ENCODE data around the gene PYY. TPM values are rescaled to one million over a fixed set of nuclear protein-coding genes. Genes with fewer than 3 reads are reported as not detected.
A peak's percentile ranks its signal among the peaks of the same experiment; 100 is the strongest.

The PYY gene
- total RNA-seq, 1 experiment from 2014 or later: not detected

DNA sequence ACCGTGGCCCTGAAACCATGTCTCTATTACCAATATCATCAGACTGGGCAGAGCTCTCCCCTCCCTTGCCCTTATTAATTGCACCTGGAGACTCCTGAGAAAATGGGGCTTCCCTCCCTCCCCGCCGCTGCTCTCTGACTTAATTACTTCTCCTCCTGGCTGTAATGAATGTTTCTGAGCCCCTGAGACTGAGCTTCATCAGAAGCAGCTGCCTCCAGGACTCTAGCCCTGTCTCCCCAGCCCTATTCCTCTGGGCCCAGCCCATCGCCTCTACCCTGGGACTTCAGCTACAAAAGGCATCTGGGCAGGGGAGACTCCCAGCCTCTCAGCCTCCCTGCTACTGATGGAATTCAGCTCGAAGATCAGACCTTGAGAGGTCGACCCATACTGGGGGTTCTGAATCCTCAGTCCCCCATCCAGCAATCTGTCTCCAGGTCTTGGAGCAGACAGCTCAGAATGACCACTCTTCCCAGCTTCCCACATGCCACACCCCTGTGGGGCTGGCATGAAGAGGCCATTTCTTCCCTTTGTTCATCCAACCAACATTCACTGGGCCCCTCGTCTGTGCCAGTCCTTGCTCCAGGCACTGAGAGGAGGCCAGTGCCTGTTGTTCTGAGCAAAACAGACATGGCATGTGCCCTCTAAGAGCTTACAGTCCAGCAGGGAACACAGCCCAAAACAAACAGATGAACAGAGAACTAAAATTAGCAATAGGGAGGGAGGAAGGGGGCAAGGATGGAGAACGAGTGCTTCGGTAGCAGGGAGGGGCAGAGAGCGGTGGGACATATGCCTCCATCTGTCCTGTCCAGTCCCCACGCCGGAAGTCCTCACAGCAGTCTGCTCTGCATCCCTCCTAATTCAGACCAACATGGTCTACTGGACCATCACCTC is 33.6 kb upstream of the PYY start:
- intact Hi-C loops (cut with micrococcal nuclease; ENCODE audit: unreplicated experiment): no loop called here
- Mint-ChIP-seq H3K27ac (ENCODE audit: unreplicated experiment) (no peak overlapping the region), H3K27me3 (ENCODE audit: unreplicated experiment) (peaks cover 89% of the 10 kb centered on the region), H3K4me1 (ENCODE audit: low read depth, unreplicated experiment) (no peaks in the 10 kb centered on the region), H3K4me3 (ENCODE audit: low read depth, unreplicated experiment) (no peak overlapping the region), H3K36me3 (ENCODE audit: insufficient read depth, unreplicated experiment) (no peaks in the 10 kb centered on the region), H3K9me3 (ENCODE audit: low read depth, unreplicated experiment) (no peaks in the 10 kb centered on the region)
- TF ChIP-seq, protein P1, sequence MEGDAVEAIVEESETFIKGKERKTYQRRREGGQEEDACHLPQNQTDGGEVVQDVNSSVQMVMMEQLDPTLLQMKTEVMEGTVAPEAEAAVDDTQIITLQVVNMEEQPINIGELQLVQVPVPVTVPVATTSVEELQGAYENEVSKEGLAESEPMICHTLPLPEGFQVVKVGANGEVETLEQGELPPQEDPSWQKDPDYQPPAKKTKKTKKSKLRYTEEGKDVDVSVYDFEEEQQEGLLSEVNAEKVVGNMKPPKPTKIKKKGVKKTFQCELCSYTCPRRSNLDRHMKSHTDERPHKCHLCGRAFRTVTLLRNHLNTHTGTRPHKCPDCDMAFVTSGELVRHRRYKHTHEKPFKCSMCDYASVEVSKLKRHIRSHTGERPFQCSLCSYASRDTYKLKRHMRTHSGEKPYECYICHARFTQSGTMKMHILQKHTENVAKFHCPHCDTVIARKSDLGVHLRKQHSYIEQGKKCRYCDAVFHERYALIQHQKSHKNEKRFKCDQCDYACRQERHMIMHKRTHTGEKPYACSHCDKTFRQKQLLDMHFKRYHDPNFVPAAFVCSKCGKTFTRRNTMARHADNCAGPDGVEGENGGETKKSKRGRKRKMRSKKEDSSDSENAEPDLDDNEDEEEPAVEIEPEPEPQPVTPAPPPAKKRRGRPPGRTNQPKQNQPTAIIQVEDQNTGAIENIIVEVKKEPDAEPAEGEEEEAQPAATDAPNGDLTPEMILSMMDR (IDR thresholded peaks at IDR 0.05; ENCODE audit: unreplicated experiment): no peak
- DNase-seq: no peak
- no TSS peak for BruUV-seq (replicated peaks)
- CTCF ChIA-PET: interaction anchor here (0.8 to 0.9 kb wide), 2 partner anchors 15 to 44 kb away, joined by 3 read pairs; no protein-coding TSS in a partner anchor

DNA sequence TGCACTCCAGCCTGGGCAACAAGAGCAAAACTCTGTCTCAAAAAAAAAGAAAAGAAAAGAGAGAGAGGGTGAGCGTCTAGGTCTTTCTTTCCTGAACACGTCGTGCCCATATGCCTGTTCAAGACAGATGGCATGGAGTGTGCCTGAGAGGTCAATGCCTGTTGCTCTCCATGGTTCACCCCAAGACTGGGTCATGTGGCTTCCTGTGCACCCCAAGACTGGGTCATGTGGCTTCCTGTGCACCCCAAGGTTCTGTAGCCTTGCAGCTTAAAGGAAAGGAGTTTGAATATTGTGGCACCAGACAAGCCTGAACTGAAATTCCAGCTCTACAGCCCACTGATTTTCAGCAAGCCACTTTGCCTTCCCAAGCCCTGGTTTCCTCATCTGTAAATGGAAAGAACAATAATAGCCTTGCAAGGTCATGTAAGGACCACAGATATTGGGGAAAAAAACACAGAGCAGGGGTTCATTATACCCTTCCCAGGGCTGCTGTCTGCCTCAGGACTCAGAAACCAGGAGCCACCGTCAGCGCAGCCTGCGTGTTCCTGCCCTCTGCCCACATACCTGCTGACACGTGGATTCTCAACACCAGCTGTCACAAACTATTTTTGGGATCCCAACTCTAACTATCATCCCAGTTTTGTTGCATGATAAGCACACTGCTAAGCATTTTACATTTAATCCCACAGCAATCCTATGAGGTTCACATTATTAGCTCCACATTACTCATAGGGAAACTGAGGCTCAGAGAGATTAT is 32.7 kb upstream of the PYY start:
- no peak for DNase-seq
- Mint-ChIP-seq H3K9me3 (ENCODE audit: low read depth, unreplicated experiment) (no peaks in the 10 kb centered on the region), H3K4me3 (ENCODE audit: low read depth, unreplicated experiment) (no peak overlapping the region), H3K27ac (ENCODE audit: unreplicated experiment) (no peak overlapping the region), H3K4me1 (ENCODE audit: low read depth, unreplicated experiment) (no peaks in the 10 kb centered on the region), H3K27me3 (ENCODE audit: unreplicated experiment) (peaks cover 92% of the 10 kb centered on the region), H3K36me3 (ENCODE audit: insufficient read depth, unreplicated experiment) (no peaks in the 10 kb centered on the region)
- TF ChIP-seq, protein P1 (IDR thresholded peaks at IDR 0.05; ENCODE audit: unreplicated experiment): no peak
- CTCF ChIA-PET: interaction anchor here (0.5 to 0.9 kb wide), 3 partner anchors 23 to 617 kb away, joined by 3 read pairs; no protein-coding TSS in a partner anchor
- intact Hi-C loops (cut with micrococcal nuclease; ENCODE audit: unreplicated experiment): no loop called here
- BruUV-seq (replicated peaks): no TSS peak

DNA sequence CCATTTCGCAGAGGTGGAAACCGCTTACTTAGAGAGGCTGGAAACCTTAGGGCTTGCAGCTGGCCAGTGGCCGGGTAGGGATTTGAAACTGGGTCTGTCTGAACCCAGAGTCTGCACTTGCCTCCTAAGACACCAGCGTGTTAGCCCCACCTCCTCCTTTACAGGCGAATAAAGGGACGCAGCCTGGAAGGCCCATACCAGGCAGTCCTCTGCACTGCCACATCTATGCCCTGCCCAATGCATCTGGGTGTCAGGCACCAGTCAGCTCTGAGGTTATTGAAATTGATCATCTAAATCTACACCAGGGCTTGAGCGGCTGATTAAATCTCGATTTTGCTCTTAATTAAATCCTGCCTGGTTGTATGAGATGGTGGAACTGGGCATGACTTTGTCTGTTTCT is 30.8 kb upstream of the PYY start:
- CTCF ChIA-PET: interaction anchor here (0.6 to 0.9 kb wide), 2 partner anchors 11 to 33 kb away, joined by 4 to 5 read pairs; no protein-coding TSS in a partner anchor

More for the DNA sequence above, 30.8 kb upstream of the PYY start:
- TF ChIP-seq, protein P1 (IDR thresholded peaks at IDR 0.05; ENCODE audit: unreplicated experiment): no peak
- Mint-ChIP-seq H3K36me3 (ENCODE audit: insufficient read depth, unreplicated experiment) (no peaks in the 10 kb centered on the region), H3K4me3 (ENCODE audit: low read depth, unreplicated experiment) (peak overlapping the region; percentile 46), H3K9me3 (ENCODE audit: low read depth, unreplicated experiment) (no peaks in the 10 kb centered on the region), H3K4me1 (ENCODE audit: low read depth, unreplicated experiment) (no peaks in the 10 kb centered on the region), H3K27ac (ENCODE audit: unreplicated experiment) (no peak overlapping the region), H3K27me3 (ENCODE audit: unreplicated experiment) (peaks cover 100% of the 10 kb centered on the region)
- no peak for DNase-seq
- no TSS peak for BruUV-seq (replicated peaks)
- intact Hi-C loops (cut with micrococcal nuclease; ENCODE audit: unreplicated experiment): no loop called here
